HepG2 (cell line): ENCODE data around the gene TMEM253. TPM values are rescaled to one million over a fixed set of nuclear protein-coding genes. Genes with fewer than 3 reads are reported as not detected.

Experiments used
- ATAC-seq: fragments of 200-7000 bp; cut with Tn5 transposase; 3 replicates; pipeline ENCODE4 v1.9.1; 2020; ENCODE audit warnings: mild to moderate bottlenecking, moderate library complexity
- BruUV-seq: library from RNA; stranded (reverse); fragments of 400-500 nt; replicated peaks from 2 replicates; lab custom pipeline; 2021; lab: Mats Ljungman, UMichigan
- CTCF ChIA-PET: fragments of 300-600 bp; formaldehyde crosslinking; extraction: SDS; loops from one replicate; lab custom pipeline; 2021; ENCODE audit warnings: low total read pairs, inconsistent platforms, low intra/inter-chr PET ratio; lab: Yijun Ruan, JAX
- POLR2A ChIA-PET: fragments of 350-600 bp; sonication (Branson Sonifier 250); formaldehyde crosslinking; loops from one replicate; lab custom pipeline; 2020; ENCODE audit warnings: antibody characterized with exemption, inconsistent platforms; lab: Yijun Ruan, JAX
- DNase-seq: peaks from one replicate; pipeline ENCODE4 v3.0.0-alpha.2; 2015; ENCODE audit warnings: low spot score
- FAIRE-seq: peaks from 3 replicates; lab custom pipeline; 2011; peaks lifted over from hg19 to GRCh38; lab: Jason Lieb, UNC
- H2AFZ ChIP-seq: one replicate; pipeline ENCODE4 v1.6.1; 2011; ENCODE audit warnings: low read length, inconsistent platforms
- H3K27ac ChIP-seq: fragments of 300-600 bp; 3 replicates; pipeline ENCODE4 v1.8.0; 2011; ENCODE audit warnings: mixed run types, mild to moderate bottlenecking, mixed read lengths, low read length, inconsistent platforms; ENCODE audit not compliant: insufficient read depth; ENCODE audit errors: extremely low read length
- H3K27me3 ChIP-seq, 2 experiments: fragments of 200-600 bp in 1 of 2; 2 replicates in 1 of 2; 3 replicates in 1 of 2; pipeline versions ENCODE4 v1.6.0 to v1.8.0; 2011; ENCODE audit warnings: low read length in 2 of 2, mild to moderate bottlenecking in 2 of 2, moderate library complexity in 2 of 2, inconsistent platforms in 1 of 2; ENCODE audit not compliant: insufficient read depth in 2 of 2, control insufficient read depth in 1 of 2
- H3K36me3 ChIP-seq, 2 experiments: fragments of 200-600 bp in 1 of 2; replicated peaks in 1 of 2; 2 replicates in 1 of 2; 3 replicates in 1 of 2; pipeline versions ENCODE4 v1.5.1 to v1.8.0; 2011; ENCODE audit warnings: low read length in 2 of 2, inconsistent platforms in 1 of 2; ENCODE audit not compliant: insufficient read depth in 2 of 2, control insufficient read depth in 1 of 2
- H3K4me1 ChIP-seq: 2 replicates; pipeline ENCODE4 v1.5.1; 2012; ENCODE audit warnings: low read length, inconsistent platforms; ENCODE audit not compliant: insufficient read depth
- H3K4me2 ChIP-seq: 2 replicates; pipeline ENCODE4 v1.6.0; 2011; ENCODE audit warnings: low read depth, low read length, inconsistent platforms
- H3K4me3 ChIP-seq, 3 experiments: fragments of 200-600 bp in 1 of 3; sonication (generic), shearing (Covaris generic) in 1 of 3; replicated peaks in 1 of 3; 2 replicates each; pipeline ENCODE4 v1.5.1; 2011 to 2016; ENCODE audit warnings: low read length in 3 of 3, inconsistent platforms in 2 of 3, low read depth in 2 of 3, mild to moderate bottlenecking in 2 of 3, control low read depth in 1 of 3, mixed read lengths in 1 of 3; ENCODE audit not compliant: insufficient read depth in 1 of 3
- H3K79me2 ChIP-seq: one replicate; pipeline ENCODE4 v1.6.1; 2011; ENCODE audit warnings: low read length, inconsistent platforms; ENCODE audit not compliant: insufficient read depth
- H3K9ac ChIP-seq: 2 replicates; pipeline ENCODE4 v1.6.0; 2011; ENCODE audit warnings: mild to moderate bottlenecking, low read depth, low read length, inconsistent platforms; ENCODE audit not compliant: insufficient read depth
- H3K9me3 ChIP-seq: 2 replicates; pipeline ENCODE4 v1.5.1; 2012; ENCODE audit warnings: mild to moderate bottlenecking, low read length
- H4K20me1 ChIP-seq: 2 replicates; pipeline ENCODE4 v1.6.0; 2011; ENCODE audit warnings: inconsistent platforms, mild to moderate bottlenecking, low read length, moderate library complexity; ENCODE audit not compliant: insufficient read depth
- AGO2 ChIP-seq: fragments of 200-400 bp; formaldehyde crosslinking; optimal IDR thresholded peaks from 2 replicates; pipeline ENCODE3; 2017; ENCODE audit warnings: mild to moderate bottlenecking, low read depth, low read length, moderate library complexity
- BCLAF1 ChIP-seq: fragments of 450-650 bp; IDR thresholded peaks from 2 replicates; pipeline ENCODE4 v1.6.1; 2017; ENCODE audit warnings: mild to moderate bottlenecking
- EEA1 ChIP-seq: sonication (generic); formaldehyde crosslinking; IDR thresholded peaks from 2 replicates; pipeline ENCODE4 v1.5.1; 2020; ENCODE audit warnings: mild to moderate bottlenecking, missing genetic modification reagents, borderline replicate concordance
- MYNN ChIP-seq: sonication (generic); formaldehyde crosslinking; IDR thresholded peaks from 2 replicates; pipeline ENCODE4 v1.4.0; 2020; ENCODE audit warnings: mild to moderate bottlenecking, low read depth, missing genetic modification reagents
- RBM39 ChIP-seq: fragments of 200-400 bp; formaldehyde crosslinking; IDR thresholded peaks from one replicate; pipeline ENCODE4 v1.6.1; 2018; ENCODE audit warnings: antibody characterized with exemption, mild to moderate bottlenecking, low read depth, low read length; ENCODE audit not compliant: poor library complexity, severe bottlenecking
- SMYD3 ChIP-seq: sonication (generic); formaldehyde crosslinking; IDR thresholded peaks from 2 replicates; pipeline ENCODE4 v1.8.1; 2023; ENCODE audit warnings: mild to moderate bottlenecking, missing genetic modification reagents
- TIGD3 ChIP-seq: sonication (generic); formaldehyde crosslinking; IDR thresholded peaks from 2 replicates; pipeline ENCODE4 v1.5.1; 2020; ENCODE audit warnings: mild to moderate bottlenecking, missing genetic modification reagents, borderline replicate concordance
- ZBTB33 ChIP-seq: sonication (generic); formaldehyde crosslinking; IDR thresholded peaks from 2 replicates; pipeline ENCODE4 v1.4.0; 2020; ENCODE audit warnings: missing genetic modification reagents
- ZFAT ChIP-seq: sonication (generic); formaldehyde crosslinking; conservative IDR thresholded peaks from 2 replicates; pipeline ENCODE4 v1.8.1; 2023; ENCODE audit warnings: missing genetic modification reagents, inconsistent platforms
- ZFP91 ChIP-seq: sonication (generic); formaldehyde crosslinking; IDR thresholded peaks from 2 replicates; pipeline ENCODE4 v1.9.0; 2022; ENCODE audit warnings: missing genetic modification reagents, mild to moderate bottlenecking, borderline replicate concordance
- ZFYVE20 ChIP-seq: sonication (generic); formaldehyde crosslinking; IDR thresholded peaks from 2 replicates; pipeline ENCODE4 v1.8.0; 2023; ENCODE audit warnings: low read depth, mild to moderate bottlenecking, moderate library complexity, missing genetic modification reagents, borderline replicate concordance
- ZNF432 ChIP-seq: sonication (generic); formaldehyde crosslinking; IDR thresholded peaks from 2 replicates; pipeline ENCODE4 v1.5.0; 2020; ENCODE audit warnings: missing genetic modification reagents, mild to moderate bottlenecking, borderline replicate concordance
- ZNF605 ChIP-seq: sonication (generic); formaldehyde crosslinking; IDR thresholded peaks from 2 replicates; pipeline ENCODE4 v1.8.0; 2022; ENCODE audit warnings: mild to moderate bottlenecking, missing genetic modification reagents
- ZZZ3 ChIP-seq: sonication (generic); formaldehyde crosslinking; IDR thresholded peaks from 2 replicates; pipeline ENCODE4 v1.4.0; 2020; ENCODE audit warnings: missing genetic modification reagents, mild to moderate bottlenecking, borderline replicate concordance
- whole genome bisulfite sequencing: methylation state at CpG from one replicate; pipeline ENCODE4 v1.1.6; 2017; ENCODE audit warnings: low lambda C conversion rate; 5-methylcytosine and 5-hydroxymethylcytosine counted together
- in situ Hi-C: cut with HindIII; loops from 2 replicates; pipeline ENCODE4 v1.10.0; 2017; ENCODE audit warnings: low pct_unique_long_range_greater_than_20kb; ENCODE audit not compliant: extremely low pct_ligation_motif_present
- intact Hi-C: fragments of 100-400 bp; cut with micrococcal nuclease; formaldehyde crosslinking; loops from one replicate; pipeline ENCODE4 v1.10.0; 2022; ENCODE audit not compliant: unreplicated experiment
- polyA plus RNA-seq, 8 experiments: library from polyadenylated mRNA; depleted of rRNA in 3 of 8; stranded (reverse) in 7 of 8; unstranded in 1 of 8; fragments of >200 nt; fragmentation: Illumina TruSeq in 4 of 8; extraction: Trizol in 4 of 8; gene quantifications; 2 replicates each; pipeline versions ENCODE4 v1.2.1 to v1.2.3, GENCODE V29; 2011 to 2016; ENCODE audit warnings: low read depth in 4 of 8, missing spikeins in 1 of 8, mixed read lengths in 1 of 8; ENCODE audit not compliant: insufficient read depth in 1 of 8
- total RNA-seq, 5 experiments: library from RNA; depleted of rRNA; stranded (reverse); fragments of >200 nt; fragmentation: Illumina TruSeq; extraction: Trizol; gene quantifications; 2 replicates each; pipeline ENCODE4 v1.2.3, GENCODE V29; 2016; ENCODE audit warnings: low read depth in 1 of 5

The TMEM253 gene
- total and polyA plus RNA-seq, 2 of the 13 experiments (the other 11 are each of a cell fraction or from before 2014, with no cell fraction given), result 0.29 to 0.45 TPM

- ATAC-seq (no peak), DNase-seq (no peak), FAIRE-seq (no peak)
- Histone ChIP-seq H3K4me3 (no peak overlapping the region), H3K9ac (no peak overlapping the region), H3K4me2 (no peak overlapping the region), H3K36me3 (peaks cover 47 to 70% of the 10 kb centered on the region in 2 experiments), H3K27ac (no peak overlapping the region), H3K27me3 (no peaks in the 10 kb centered on the region), H3K79me2 (no peaks in the 10 kb centered on the region), H2AFZ (no peak overlapping the region), H3K4me1 (peaks cover 22% of the 10 kb centered on the region), H3K9me3 (no peaks in the 10 kb centered on the region), H4K20me1 (no peaks in the 10 kb centered on the region)
- BruUV-seq, result no TSS peak
- in situ Hi-C loops (no loop called here), intact Hi-C loops (no loop called here)
- ChIA-PET CTCF (interaction anchor here (7.4 to 12.2 kb wide), 2 partner anchors 19 to 74 kb away, joined by 174 to 320 read pairs; no protein-coding TSS in a partner anchor), POLR2A (interaction anchor here (0.7 to 5.8 kb wide), 8 partner anchors 10 to 73 kb away, joined by 3 to 52 read pairs (median 6); partner anchors contain the start of gene ARHGEF40)
- 93% methylated on average over 19 of the region's 19 CpGs for WGBS
- TF ChIP-seq ZNF605 (CRISPR knock-in tag) (no peak), EEA1 (CRISPR knock-in tag) (no peak), ZFP91 (CRISPR knock-in tag) (peak; percentile 19; the same call in 1 of the 2 replicates), TIGD3 (no peak), SMYD3 (CRISPR knock-in tag) (no peak), MYNN (no peak), ZBTB33 (CRISPR knock-in tag) (peak; percentile 80), BCLAF1 (no peak), AGO2 (peak; percentile 98), ZZZ3 (CRISPR knock-in tag) (no peak), ZFYVE20 (no peak), ZNF432 (CRISPR knock-in tag) (no peak), RBM39 (no peak), ZFAT (CRISPR knock-in tag) (no peak)
Observed at GRCh38 chr14:21087294-21088091, 13.4 kb upstream of the TMEM253 start.
